ACHN (cell line): Measurements from ENCODE around the gene IRF2BPL.
"Not testable (repeated sequence)": the region's sequence is repeated elsewhere in the genome, so short reads cannot be mapped to it uniquely, and the experiment has no call there.

ENCODE experiments used
- DNase-seq: peaks from one replicate; pipeline ENCODE4 v3.0.0-alpha.2; 2015
- in situ Hi-C: cut with HindIII; loops from 2 replicates; pipeline ENCODE4 v1.10.0; 2017; ENCODE audit warnings: low sequenced_read_pairs, low pct_ligation_motif_present, low pct_unique_long_range_greater_than_20kb

The IRF2BPL gene

DNA sequence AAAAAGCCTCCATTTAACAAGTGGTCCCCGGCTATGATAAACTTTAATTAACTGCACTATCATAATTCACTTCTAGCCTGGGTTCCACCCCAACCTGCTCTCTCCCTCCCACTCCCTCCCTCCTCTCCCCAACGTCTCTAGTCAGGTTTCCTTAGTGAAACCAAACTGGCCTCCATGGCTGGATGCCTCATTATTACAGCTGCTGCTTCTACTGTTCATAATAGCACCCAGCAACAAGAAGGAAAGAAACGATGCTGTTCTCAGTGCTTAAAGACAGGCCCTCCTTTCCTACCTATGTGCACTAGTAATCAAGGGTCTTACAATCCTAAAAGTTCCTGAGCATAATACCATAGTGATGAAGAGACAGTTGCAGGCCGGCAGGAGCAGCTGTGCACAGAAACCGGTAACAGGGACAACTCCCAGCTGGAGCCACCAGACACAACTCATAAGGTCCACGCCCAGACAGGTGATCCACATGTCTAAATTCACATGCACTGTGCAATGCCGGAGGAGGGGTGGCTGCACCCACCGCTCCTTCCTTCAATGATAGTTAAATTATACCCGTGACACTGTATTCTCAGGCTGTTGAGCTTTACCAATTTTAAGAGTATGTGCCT lies 6.2 kb downstream of the IRF2BPL start:
- in situ Hi-C loops, result no loop called here
- DNase-seq, result no peak

DNA sequence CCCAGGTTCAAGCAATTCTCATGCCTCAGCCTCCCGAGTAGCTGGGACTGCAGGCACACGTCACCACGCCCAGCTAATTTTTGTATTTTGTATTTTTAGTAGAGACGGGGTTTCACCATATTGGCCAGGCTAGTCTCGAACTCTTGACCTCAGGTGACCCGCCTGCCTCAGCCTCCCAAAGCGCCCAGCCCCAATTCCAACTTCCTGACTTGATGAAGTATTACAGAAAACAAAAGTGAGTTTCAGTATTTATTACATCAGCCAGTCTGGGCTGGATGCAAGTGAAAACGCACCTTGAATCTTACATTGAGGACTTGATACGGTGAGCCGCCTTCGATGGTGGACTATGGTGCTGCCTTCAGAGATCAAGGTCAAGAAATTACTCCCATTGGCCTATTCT lies 7.1 kb downstream of the IRF2BPL start:
- in situ Hi-C loops, DNase-seq: not testable (repeated sequence)

- in situ Hi-C loops, result no loop called here
- no peak for DNase-seq
Observed at GRCh38 chr14:77018785-77019184, 9.7 kb downstream of the IRF2BPL start.

- in situ Hi-C loops, result no loop called here
- DNase-seq, result no peak
Observed at GRCh38 chr14:77017666-77018065, 10.8 kb downstream of the IRF2BPL start.

DNA sequence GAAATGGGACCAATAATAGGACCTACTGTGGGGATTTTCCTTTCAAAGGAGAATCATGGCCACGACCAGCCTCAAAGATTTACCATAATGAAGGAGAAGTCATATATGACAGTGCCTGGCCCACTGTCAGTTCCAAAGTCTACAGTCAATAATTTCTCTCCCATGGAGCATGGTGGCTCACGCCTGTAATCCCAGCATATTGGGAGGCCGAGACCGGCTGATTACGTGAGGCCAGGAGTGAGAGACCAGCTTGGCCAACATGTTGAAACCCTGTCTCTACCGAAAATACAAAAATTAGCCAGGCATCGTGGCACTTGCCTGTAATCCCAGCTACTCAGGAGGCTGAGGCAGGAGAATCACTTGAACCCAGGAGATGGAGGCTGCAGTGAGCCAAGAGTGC lies 13.8 kb downstream of the IRF2BPL start:
- no peak for DNase-seq
- in situ Hi-C loops, result no loop called here

- no peak for DNase-seq
- in situ Hi-C loops, result no loop called here
Observed at GRCh38 chr14:77014004-77014604, 14.4 kb downstream of the IRF2BPL start.

GRCh38 chr14:77012193-77012765 lies 16.2 kb downstream of the IRF2BPL start:
- no peak for DNase-seq
- in situ Hi-C loops, result no loop called here

DNA sequence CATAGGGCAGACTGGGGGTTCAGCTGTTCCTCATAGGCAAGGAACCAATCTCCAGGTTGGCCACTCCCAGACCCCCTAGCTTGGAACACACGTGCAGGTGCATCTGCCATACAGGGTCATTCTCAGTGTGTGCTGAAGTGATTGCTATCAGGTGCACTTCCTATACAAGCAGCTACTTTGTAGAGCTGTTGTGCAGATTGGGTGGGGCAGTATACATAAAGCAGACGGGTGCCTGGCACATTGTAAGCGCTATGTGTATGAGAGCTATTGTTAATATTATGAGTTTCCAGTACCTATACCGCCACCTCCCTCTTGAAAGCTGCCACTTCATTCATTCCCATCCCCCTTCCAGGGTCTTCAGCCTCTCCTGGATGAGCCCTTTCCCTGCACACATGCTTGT lies 17.3 kb downstream of the IRF2BPL start:
- in situ Hi-C loops, result no loop called here
- DNase-seq, result no peak

DNA sequence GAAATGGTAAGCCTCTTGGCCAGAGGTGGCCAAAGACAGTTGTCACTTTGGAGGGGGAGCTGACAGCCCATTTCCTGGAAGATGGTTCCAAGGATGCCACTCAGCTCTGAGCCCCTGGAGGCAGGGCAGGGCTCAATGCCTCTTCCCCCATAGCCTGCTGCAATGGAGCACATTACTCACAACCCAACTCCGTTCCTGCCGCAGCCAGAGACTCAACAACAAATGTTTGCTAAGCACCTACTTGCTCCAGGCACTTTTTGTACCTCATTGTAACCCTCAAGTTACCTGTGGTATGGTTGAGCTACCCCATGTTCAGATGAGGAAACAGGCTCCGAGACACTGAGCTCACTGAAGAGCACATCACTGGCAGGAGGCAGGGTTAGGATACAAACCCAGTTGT lies 19.5 kb downstream of the IRF2BPL start:
- in situ Hi-C loops, result no loop called here
- no peak for DNase-seq

GRCh38 chr14:77008541-77008940 lies 20.0 kb downstream of the IRF2BPL start:
- in situ Hi-C loops, result no loop called here
- DNase-seq, result no peak

GRCh38 chr14:77007975-77008421 lies 20.5 kb downstream of the IRF2BPL start:
- DNase-seq, result no peak
- in situ Hi-C loops, result no loop called here

GRCh38 chr14:77007183-77007974 lies 21.1 kb downstream of the IRF2BPL start:
- in situ Hi-C loops, result no loop called here
- no peak for DNase-seq

DNA sequence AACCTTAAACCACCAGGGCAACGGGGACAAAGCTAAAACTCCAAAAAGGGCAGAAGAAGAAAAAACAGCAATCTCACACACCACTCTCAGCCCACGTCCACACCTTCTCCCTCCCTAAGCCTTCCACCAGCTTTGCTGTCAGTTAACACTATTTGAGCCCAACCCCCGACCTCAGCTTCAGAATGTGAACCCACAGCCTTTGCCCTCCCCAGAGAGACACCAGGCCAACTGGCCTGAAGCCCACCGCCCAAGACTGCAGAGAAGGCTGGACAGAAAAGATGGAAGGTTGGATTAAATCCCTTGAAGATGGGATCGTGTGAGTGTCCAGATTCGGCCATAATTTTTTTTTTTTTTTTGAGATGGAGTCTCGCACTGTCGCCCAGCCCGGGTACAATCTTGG lies 22.4 kb downstream of the IRF2BPL start:
- in situ Hi-C loops, result no loop called here
- no peak for DNase-seq

- in situ Hi-C loops, result no loop called here
- no peak for DNase-seq
Observed at GRCh38 chr14:77005559-77005958, 22.9 kb downstream of the IRF2BPL start.

DNA sequence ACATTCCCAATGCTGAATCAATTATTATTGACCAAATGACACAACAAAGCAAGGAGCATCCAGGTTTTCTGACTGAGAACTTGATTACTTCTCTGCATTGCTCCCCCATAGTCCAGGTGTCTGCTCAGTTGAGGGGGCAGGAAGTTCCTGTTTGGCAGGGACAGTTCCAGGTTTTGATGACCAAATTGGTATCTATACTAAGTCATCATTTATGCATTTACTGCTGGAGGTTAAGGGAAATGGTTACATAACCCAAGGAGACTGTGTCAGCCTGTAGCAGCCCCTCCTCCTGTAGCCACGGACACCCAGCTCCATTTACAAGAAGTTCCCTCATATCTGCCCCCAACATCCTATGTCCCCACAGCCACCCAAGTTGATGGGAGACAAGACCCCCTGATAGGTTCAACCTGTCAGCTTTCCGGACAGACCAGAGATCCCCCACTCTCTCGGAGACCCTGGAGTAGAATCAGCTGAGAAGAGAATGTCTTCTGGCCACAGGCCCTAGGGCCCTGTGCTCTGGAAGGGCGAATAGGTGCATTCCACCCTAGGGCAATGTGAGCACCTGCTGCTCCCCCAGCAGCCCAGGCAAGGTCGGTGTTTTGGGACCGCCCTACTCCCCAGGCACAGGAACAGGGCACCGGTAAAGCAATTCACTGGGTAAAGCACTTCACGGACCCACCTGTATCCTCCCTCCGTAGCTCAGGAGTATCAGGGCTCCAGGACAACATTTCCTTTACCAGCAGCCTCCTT lies 23.6 kb downstream of the IRF2BPL start:
- DNase-seq, result no peak
- in situ Hi-C loops, result no loop called here

DNA sequence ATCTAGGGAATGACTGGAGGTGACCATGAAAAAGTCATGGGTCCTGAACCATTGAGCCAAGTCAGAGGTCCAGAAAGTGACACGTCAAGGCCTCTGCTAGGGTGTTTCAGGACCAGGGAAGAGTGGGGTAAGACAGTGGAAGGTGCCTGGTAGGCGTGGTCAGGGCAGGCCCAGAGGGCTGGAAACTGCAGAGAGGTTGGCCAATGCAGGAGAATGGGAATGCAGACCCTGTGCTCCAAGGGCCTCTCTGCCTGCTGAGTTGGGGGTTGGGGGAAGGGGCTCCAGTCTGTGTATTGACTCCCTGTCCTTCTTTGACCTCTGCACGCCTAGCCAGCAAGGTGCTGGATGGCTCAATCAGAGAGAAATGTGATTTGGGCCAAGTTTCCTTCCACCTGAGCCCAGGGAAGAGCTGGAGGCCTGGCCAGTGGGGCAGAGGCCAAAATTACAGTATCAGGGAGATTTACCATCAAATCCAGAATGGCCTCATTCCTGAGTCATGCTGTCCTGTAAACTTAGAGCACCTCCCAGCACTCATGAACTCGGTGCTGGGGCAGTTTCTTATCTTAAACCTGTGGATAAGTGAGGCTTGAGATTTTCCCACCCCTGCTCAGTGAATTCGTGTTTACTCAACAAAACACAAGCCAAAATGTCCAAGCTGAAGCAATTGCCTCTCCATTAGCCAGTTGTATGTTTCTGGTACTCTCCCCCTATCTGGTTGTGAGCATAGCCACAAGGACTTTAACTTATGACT lies 24.4 kb downstream of the IRF2BPL start:
- no peak for DNase-seq

GRCh38 chr14:77002889-77003288 lies 25.6 kb downstream of the IRF2BPL start:
- in situ Hi-C loops, result no loop called here
- no peak for DNase-seq

More for the DNA sequence above, 24.4 kb downstream of the IRF2BPL start:
- in situ Hi-C loops, result no loop called here

- in situ Hi-C loops, result no loop called here
- no peak for DNase-seq
Observed at GRCh38 chr14:77002335-77002734, 26.2 kb downstream of the IRF2BPL start.
